Measurements from ENCODE around the gene CDC7. TPM values are rescaled to one million over a fixed set of nuclear protein-coding genes. Genes with fewer than 3 reads are reported as not detected.

CDC7 gene
- polyA plus RNA-seq, 1 of the 3 experiments (the other 2 are of a cell fraction), result 2.6 TPM

DNA sequence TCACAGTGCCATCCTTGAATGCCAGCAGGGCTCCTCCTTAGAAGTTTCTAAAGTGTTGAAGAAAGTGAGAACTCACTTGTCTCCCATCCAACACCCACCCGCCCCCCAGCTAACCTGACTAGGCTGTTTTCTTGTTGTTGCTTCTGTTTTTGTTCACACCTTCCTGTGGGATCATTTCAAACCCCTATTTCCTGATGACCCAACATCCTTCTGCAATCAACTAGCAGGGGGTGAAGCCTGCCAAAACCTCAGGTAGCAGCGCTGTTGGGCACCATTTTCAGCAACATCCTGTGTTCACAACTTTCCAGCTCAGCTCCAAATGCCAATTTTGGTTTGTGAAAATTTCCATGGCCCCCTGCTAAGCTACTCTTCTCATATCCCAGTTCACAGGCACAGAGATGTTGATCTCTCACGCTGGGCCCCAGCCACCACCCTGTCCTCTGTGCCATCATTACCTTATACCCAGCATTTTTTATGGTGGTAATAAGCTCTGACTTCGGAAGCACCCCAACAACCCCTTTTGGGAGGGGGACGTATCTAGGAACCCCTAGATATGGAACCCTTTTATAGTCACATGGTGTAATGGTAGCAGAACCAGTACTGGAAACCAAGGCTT is 41.4 kb downstream of the CDC7 start:
- 26% methylated on average over 5 of the region's 5 CpGs for WGBS (ENCODE audit: low lambda C conversion rate)
- POLR2A ChIA-PET, result no interaction called here

More for the DNA sequence above, 41.4 kb downstream of the CDC7 start:
- Histone ChIP-seq H3F3A (replicated peaks; ENCODE audit: insufficient read depth) (no peaks in the 10 kb centered on the region), H3K27me3 (ENCODE audit: insufficient read depth) (peaks cover 42% of the 10 kb centered on the region), H3K9me2 (no peaks in the 10 kb centered on the region), H3K79me2 (ENCODE audit: insufficient read depth) (no peaks in the 10 kb centered on the region), H3K4me2 (no peak overlapping the region), H4K20me1 (ENCODE audit: insufficient read depth) (no peaks in the 10 kb centered on the region), H3K9ac (no peak overlapping the region), H3K4me1 (ENCODE audit: control insufficient read depth in 1 of 2, insufficient read depth in 2 of 2, low read depth in 1 of 2, low read length in 1 of 2) (peaks cover 0 to 11% of the 10 kb centered on the region in 2 experiments; a peak in 1 of 4 replicates), H3K4me3 (ENCODE audit: low read depth in 2 of 2, low read length in 1 of 2) (no peak overlapping the region), H3K27ac (ENCODE audit: low read depth in 2 of 2, low read length in 1 of 2) (no peak overlapping the region), H3K9me3 (no peaks in the 10 kb centered on the region), H2AFZ (ENCODE audit: low read depth) (no peak overlapping the region), H3K36me3 (replicated peaks in 1 of 2; ENCODE audit: control insufficient read depth in 1 of 2, insufficient read depth in 2 of 2, low read length in 1 of 2) (no peaks in the 10 kb centered on the region)
- CTCF ChIA-PET, result interaction anchor here (1.4 kb wide), 1 partner anchor 30 kb away, joined by 7 read pairs; no protein-coding TSS in a partner anchor
- DNase-seq, result no peak
- TF ChIP-seq FOXJ3 (CRISPR knock-in tag; IDR thresholded peaks at IDR 0.05), result no peak
- TF ChIP-seq, protein P1, sequence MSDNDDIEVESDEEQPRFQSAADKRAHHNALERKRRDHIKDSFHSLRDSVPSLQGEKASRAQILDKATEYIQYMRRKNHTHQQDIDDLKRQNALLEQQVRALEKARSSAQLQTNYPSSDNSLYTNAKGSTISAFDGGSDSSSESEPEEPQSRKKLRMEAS (IDR thresholded peaks at IDR 0.05; ENCODE audit: low read depth), result no peak
- TF ChIP-seq, protein P2, sequence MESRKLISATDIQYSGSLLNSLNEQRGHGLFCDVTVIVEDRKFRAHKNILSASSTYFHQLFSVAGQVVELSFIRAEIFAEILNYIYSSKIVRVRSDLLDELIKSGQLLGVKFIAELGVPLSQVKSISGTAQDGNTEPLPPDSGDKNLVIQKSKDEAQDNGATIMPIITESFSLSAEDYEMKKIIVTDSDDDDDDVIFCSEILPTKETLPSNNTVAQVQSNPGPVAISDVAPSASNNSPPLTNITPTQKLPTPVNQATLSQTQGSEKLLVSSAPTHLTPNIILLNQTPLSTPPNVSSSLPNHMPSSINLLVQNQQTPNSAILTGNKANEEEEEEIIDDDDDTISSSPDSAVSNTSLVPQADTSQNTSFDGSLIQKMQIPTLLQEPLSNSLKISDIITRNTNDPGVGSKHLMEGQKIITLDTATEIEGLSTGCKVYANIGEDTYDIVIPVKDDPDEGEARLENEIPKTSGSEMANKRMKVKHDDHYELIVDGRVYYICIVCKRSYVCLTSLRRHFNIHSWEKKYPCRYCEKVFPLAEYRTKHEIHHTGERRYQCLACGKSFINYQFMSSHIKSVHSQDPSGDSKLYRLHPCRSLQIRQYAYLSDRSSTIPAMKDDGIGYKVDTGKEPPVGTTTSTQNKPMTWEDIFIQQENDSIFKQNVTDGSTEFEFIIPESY (IDR thresholded peaks at IDR 0.05; ENCODE audit: borderline replicate concordance, low read depth), result no peak
- no peak for TF ChIP-seq NRF1 (IDR thresholded peaks at IDR 0.05; ENCODE audit: low read depth, low read length)
- TF ChIP-seq, protein P3, sequence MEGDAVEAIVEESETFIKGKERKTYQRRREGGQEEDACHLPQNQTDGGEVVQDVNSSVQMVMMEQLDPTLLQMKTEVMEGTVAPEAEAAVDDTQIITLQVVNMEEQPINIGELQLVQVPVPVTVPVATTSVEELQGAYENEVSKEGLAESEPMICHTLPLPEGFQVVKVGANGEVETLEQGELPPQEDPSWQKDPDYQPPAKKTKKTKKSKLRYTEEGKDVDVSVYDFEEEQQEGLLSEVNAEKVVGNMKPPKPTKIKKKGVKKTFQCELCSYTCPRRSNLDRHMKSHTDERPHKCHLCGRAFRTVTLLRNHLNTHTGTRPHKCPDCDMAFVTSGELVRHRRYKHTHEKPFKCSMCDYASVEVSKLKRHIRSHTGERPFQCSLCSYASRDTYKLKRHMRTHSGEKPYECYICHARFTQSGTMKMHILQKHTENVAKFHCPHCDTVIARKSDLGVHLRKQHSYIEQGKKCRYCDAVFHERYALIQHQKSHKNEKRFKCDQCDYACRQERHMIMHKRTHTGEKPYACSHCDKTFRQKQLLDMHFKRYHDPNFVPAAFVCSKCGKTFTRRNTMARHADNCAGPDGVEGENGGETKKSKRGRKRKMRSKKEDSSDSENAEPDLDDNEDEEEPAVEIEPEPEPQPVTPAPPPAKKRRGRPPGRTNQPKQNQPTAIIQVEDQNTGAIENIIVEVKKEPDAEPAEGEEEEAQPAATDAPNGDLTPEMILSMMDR (IDR thresholded peaks at IDR 0.05), result no peak
- TF ChIP-seq MEF2A (IDR thresholded peaks at IDR 0.05; ENCODE audit: borderline replicate concordance, low read depth), result no peak
- TF ChIP-seq, protein P4, sequence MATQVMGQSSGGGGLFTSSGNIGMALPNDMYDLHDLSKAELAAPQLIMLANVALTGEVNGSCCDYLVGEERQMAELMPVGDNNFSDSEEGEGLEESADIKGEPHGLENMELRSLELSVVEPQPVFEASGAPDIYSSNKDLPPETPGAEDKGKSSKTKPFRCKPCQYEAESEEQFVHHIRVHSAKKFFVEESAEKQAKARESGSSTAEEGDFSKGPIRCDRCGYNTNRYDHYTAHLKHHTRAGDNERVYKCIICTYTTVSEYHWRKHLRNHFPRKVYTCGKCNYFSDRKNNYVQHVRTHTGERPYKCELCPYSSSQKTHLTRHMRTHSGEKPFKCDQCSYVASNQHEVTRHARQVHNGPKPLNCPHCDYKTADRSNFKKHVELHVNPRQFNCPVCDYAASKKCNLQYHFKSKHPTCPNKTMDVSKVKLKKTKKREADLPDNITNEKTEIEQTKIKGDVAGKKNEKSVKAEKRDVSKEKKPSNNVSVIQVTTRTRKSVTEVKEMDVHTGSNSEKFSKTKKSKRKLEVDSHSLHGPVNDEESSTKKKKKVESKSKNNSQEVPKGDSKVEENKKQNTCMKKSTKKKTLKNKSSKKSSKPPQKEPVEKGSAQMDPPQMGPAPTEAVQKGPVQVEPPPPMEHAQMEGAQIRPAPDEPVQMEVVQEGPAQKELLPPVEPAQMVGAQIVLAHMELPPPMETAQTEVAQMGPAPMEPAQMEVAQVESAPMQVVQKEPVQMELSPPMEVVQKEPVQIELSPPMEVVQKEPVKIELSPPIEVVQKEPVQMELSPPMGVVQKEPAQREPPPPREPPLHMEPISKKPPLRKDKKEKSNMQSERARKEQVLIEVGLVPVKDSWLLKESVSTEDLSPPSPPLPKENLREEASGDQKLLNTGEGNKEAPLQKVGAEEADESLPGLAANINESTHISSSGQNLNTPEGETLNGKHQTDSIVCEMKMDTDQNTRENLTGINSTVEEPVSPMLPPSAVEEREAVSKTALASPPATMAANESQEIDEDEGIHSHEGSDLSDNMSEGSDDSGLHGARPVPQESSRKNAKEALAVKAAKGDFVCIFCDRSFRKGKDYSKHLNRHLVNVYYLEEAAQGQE (IDR thresholded peaks at IDR 0.05; ENCODE audit: low read depth, low read length), result no peak
- TF ChIP-seq FOSL2 (IDR thresholded peaks at IDR 0.05; ENCODE audit: borderline replicate concordance, low read depth), result no peak
- TF ChIP-seq TCF12 (IDR thresholded peaks at IDR 0.05), result no peak
- no peak for TF ChIP-seq NFIC (IDR thresholded peaks at IDR 0.05; ENCODE audit: borderline replicate concordance)
- no peak for TF ChIP-seq ELF1 (IDR thresholded peaks at IDR 0.05)
- TF ChIP-seq, protein P5, sequence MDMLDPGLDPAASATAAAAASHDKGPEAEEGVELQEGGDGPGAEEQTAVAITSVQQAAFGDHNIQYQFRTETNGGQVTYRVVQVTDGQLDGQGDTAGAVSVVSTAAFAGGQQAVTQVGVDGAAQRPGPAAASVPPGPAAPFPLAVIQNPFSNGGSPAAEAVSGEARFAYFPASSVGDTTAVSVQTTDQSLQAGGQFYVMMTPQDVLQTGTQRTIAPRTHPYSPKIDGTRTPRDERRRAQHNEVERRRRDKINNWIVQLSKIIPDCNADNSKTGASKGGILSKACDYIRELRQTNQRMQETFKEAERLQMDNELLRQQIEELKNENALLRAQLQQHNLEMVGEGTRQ (IDR thresholded peaks at IDR 0.05; ENCODE audit: borderline replicate concordance, low read depth, low read length), result no peak
- TF ChIP-seq RCOR1 (IDR thresholded peaks at IDR 0.05; ENCODE audit: low read length), result no peak
- TF ChIP-seq SIN3A (IDR thresholded peaks at IDR 0.05; ENCODE audit: borderline replicate concordance, low read depth, low read length), result no peak
- no peak for TF ChIP-seq EZH2phosphoT487 (IDR thresholded peaks at IDR 0.05; ENCODE audit: borderline replicate concordance, low read depth)
- no peak for TF ChIP-seq RXRA (IDR thresholded peaks at IDR 0.05; ENCODE audit: borderline replicate concordance, low read depth)
- TF ChIP-seq MXI1 (IDR thresholded peaks at IDR 0.05; ENCODE audit: low read depth, low read length), result no peak
- TF ChIP-seq, protein P6, sequence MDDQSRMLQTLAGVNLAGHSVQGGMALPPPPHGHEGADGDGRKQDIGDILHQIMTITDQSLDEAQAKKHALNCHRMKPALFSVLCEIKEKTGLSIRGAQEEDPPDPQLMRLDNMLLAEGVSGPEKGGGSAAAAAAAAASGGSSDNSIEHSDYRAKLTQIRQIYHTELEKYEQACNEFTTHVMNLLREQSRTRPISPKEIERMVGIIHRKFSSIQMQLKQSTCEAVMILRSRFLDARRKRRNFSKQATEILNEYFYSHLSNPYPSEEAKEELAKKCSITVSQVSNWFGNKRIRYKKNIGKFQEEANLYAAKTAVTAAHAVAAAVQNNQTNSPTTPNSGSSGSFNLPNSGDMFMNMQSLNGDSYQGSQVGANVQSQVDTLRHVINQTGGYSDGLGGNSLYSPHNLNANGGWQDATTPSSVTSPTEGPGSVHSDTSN (IDR thresholded peaks at IDR 0.05), result no peak
- TF ChIP-seq RFX5 (IDR thresholded peaks at IDR 0.05; ENCODE audit: low read length), result no peak
- no peak for TF ChIP-seq TEAD4 (IDR thresholded peaks at IDR 0.05; ENCODE audit: borderline replicate concordance, insufficient read depth)

Data from SK-N-SH (cell line).